KOPT-K1 (cell line): ENCODE results near the gene DNAH9.
A peak's percentile ranks its signal among the peaks of the same experiment; 100 is the strongest.

Experiments used
- H3K27ac ChIP-seq: fragments of 200-600 bp; sonication (generic); 2 replicates; pipeline ENCODE4 v1.5.1; 2016; ENCODE audit warnings: antibody characterized with exemption, mild to moderate bottlenecking, low read depth, low read length; ENCODE audit not compliant: poor library complexity, severe bottlenecking
- H3K36me3 ChIP-seq: fragments of 200-600 bp; sonication (generic); 2 replicates; pipeline ENCODE4 v1.5.1; 2017; ENCODE audit warnings: antibody characterized with exemption, mild to moderate bottlenecking, low read length, moderate library complexity; ENCODE audit not compliant: insufficient read depth
- H3K9me3 ChIP-seq: fragments of 200-600 bp; sonication (generic); 2 replicates; pipeline ENCODE4 v1.5.1; 2017; ENCODE audit warnings: antibody characterized with exemption, low read length, mild to moderate bottlenecking; ENCODE audit not compliant: insufficient read depth, poor library complexity, severe bottlenecking

Gene DNAH9

DNA sequence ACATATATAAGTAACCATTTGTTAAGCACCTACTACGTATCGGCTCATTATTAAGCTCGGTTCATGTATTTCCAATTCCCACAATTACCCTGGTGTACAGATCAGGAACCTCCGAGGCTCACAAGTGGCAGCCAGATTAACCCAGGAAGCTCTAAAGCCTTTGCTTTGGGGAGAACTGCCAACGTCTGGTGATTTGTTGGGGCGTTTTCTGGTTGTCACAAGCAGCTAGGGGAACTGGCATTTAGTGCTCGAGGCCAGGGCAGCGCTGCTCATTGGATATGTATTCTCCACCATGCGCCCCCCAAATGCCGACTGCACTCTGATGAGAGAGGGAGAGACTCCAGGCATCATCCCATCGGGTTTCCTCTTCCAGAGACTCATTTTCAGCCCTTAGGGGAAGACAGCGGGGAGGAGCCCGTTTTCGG, 398.5 kb downstream of the DNAH9 start:
- H3K36me3 ChIP-seq: peaks cover 14% of the 10 kb centered on the region
- H3K9me3 ChIP-seq: no peaks in the 10 kb centered on the region
- H3K27ac ChIP-seq: peak overlapping the region; percentile 77

DNA sequence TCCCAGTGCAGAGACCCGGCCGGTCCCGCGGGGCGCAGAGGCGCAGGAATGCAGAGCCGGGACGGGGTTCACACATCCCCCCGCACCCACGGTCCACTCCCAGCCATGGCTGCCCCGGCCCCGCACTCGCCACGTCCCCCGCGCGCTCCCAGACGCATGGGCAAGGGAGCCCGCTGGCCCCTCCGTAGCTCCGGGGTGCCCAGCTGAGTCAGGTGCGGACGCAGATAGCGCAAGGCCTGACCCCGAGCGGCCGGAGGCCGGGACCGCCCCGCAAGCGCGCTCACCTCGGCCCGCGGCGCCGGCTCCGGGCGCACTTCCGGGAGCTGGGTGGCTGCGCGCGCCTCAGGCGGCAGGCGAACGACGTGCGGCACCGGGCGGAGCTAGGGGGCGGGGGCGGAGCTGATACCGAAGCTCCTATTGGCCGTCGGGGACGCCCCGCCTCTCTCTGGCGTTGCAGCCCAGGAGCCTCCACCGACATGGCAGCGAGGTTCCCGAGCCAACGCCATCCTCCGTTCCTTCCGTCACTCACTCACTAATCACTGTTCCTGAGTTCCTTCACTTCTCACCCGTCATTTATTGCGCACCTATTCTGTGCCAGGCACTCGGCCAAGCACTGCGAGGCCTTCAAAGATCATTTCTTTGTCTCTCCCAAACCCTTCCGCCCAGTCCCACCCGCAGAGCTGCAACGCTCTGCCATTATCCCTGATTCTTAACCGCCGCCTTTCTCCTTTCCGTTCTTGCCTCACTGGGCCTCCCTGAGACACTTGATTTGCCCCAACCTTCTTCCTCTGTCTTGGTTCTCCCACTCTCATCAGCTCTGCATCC, 399.1 kb downstream of the DNAH9 start, which contains the start of gene ZNF18:
ZNF18 (minus strand) TSS at position 329 of the 825 bp plus-strand sequence. CDS start 4,646 bp downstream, outside the sequence.
- Histone ChIP-seq H3K27ac (peak within 1 kb of the TSS; percentile 77), H3K9me3 (no peaks in the 10 kb centered on the region), H3K36me3 (peaks cover 8% of the 10 kb centered on the region)

DNA sequence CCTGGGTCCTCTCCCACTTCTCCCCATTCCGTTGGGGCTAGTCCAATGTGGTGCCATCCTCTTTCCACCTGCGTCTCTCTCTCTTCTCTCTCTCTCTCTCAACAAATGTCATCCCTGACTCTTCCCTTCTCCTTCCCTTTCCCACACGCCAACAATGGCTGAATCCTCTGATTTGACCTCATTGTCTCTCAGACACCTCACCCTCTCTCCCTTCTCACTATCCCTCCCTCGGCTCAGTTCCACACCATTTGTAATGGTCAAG, 399.6 kb downstream of the DNAH9 start:
- Histone ChIP-seq H3K27ac (peak overlapping the region; percentile 77), H3K9me3 (no peaks in the 10 kb centered on the region), H3K36me3 (0 out of 2 replicates have a peak, but pooled peaks cover 2% of the 10 kb centered on the region)

DNA sequence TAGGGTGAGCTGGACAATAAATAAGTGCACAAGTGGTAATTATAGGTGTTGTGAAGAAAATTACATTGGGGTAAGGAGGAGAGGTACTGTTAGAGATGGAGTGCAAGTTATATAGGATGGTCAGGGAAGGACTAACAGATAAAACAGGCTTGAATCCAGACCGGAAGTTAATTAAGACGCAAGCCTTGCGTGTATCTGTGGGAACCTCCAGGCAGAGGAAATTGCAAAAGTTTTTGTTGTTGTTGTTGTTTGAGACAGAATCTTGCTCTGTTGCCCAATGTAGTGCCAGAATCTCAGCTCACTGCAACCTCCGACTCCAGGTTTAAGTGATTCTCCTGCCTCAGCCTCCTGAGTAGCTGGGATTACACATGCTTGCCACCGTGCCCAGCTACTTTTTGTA, 401.4 kb downstream of the DNAH9 start:
- no peaks in the 10 kb centered on the region for H3K9me3 ChIP-seq
- no peaks in the 10 kb centered on the region for H3K36me3 ChIP-seq
- H3K27ac ChIP-seq: no peak overlapping the region

DNA sequence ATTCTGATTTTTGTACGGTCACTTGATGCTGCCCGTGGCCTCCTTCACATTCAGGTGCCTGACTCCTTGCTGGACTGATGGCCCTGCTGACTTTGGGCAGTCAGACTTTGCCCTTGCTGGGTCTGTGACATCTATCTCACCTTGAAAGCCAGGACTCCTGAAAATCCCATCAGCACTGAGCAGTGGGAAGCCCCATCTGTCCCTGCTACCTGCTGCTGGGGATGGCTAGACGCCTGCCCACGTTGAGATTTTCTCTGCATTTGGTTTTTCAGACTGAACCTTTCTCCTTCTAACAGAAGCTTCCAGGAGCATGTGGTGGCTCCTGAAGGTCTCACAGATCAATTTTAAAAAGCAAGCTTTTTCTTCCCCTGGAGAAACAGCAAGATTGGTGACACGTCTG, 409.2 kb downstream of the DNAH9 start:
- H3K9me3 ChIP-seq: no peaks in the 10 kb centered on the region
- no peaks in the 10 kb centered on the region for H3K36me3 ChIP-seq
- no peak overlapping the region for H3K27ac ChIP-seq
